GM06990 (cell line): ENCODE measurements around the gene NOL3.

Source experiments
- DNase-seq: peaks from one replicate; pipeline ENCODE4 v3.0.0-alpha.2; 2011; ENCODE audit not compliant: insufficient read length; ENCODE audit errors: extremely low read depth
- H3K27me3 ChIP-seq: replicated peaks from 2 replicates; pipeline ENCODE4 v1.6.0; 2011; ENCODE audit warnings: low read length; ENCODE audit not compliant: control insufficient read depth, insufficient read depth
- H3K36me3 ChIP-seq: 2 replicates; pipeline ENCODE4 v1.5.1; 2011; ENCODE audit warnings: low read length; ENCODE audit not compliant: control insufficient read depth, insufficient read depth
- H3K4me3 ChIP-seq: replicated peaks from 2 replicates; pipeline ENCODE4 v1.5.1; 2011; ENCODE audit warnings: low read depth, mild to moderate bottlenecking, control low read depth, low read length
- TF ChIP-seq, protein P1 (sequence below): IDR thresholded peaks from 2 replicates; pipeline ENCODE4 v1.5.1; 2011; ENCODE audit warnings: low read length, control low read depth, mild to moderate bottlenecking, inconsistent platforms; ENCODE audit not compliant: insufficient read depth, poor library complexity, severe bottlenecking

Gene NOL3

DNA sequence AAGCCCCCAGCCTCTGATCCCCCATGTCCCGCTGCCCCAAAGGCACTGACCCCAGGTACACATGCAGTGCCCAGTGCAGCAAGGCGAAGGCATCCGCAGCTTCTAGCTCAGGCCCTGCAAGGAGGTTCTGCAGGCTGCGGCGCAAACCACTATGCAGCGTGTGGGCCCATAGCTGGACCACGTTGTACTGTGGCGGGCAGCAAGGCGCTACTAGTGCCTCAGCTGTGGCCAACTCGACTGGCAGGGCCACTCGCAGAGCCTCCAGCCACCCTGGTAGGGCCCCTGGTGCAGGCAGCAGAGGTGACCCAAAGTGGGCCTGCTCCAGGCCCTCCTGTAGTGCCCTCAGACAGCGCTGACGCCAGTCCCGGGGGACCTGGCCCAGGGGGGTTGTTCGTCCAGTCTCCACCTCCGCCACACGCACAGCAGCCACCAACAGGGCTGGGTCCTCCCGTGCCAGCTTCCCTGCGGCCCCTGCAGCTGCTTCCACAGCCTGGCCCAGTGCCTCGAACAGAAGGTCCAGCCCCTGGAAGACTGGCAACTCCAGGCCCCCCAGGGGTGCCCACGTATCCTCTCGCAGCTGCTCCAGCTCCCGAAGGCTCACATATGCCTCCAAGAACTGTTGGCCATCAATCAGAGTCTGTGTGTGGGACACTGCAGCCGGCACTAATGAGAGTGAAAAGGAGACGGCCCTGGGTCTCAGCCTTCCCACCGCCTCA lies 17.0 kb downstream of the NOL3 start:
- TF ChIP-seq, protein P1, sequence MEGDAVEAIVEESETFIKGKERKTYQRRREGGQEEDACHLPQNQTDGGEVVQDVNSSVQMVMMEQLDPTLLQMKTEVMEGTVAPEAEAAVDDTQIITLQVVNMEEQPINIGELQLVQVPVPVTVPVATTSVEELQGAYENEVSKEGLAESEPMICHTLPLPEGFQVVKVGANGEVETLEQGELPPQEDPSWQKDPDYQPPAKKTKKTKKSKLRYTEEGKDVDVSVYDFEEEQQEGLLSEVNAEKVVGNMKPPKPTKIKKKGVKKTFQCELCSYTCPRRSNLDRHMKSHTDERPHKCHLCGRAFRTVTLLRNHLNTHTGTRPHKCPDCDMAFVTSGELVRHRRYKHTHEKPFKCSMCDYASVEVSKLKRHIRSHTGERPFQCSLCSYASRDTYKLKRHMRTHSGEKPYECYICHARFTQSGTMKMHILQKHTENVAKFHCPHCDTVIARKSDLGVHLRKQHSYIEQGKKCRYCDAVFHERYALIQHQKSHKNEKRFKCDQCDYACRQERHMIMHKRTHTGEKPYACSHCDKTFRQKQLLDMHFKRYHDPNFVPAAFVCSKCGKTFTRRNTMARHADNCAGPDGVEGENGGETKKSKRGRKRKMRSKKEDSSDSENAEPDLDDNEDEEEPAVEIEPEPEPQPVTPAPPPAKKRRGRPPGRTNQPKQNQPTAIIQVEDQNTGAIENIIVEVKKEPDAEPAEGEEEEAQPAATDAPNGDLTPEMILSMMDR, result no peak
- no peak for DNase-seq
- Histone ChIP-seq H3K36me3 (no peaks in the 10 kb centered on the region), H3K4me3 (no peak overlapping the region), H3K27me3 (no peaks in the 10 kb centered on the region; the same call in 1 of the 2 replicates)

DNA sequence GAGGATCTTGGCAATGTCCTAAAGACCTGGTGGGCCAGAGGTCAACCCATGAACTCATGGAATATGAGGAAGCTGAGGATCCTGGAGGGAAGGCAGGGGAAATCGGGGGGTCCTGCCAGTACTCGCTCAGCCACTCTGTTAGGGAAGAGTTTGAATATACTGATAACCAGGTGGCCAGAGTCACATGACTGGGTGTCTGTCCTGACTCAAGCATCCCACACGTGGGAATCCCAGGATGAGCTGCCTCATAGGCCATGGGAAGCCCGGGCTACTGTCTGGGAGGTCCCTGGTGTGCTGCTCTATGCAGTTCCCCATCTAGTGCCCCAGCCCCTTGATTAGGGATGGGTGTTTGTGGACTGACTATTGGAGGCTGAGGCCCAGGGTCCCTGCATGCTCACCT lies 18.0 kb downstream of the NOL3 start:
- H3K27me3 ChIP-seq, result no peaks in the 10 kb centered on the region; the same call in 1 of the 2 replicates
- H3K36me3 ChIP-seq, result no peaks in the 10 kb centered on the region
- TF ChIP-seq, protein P1, result no peak
- DNase-seq, result no peak
- H3K4me3 ChIP-seq, result no peak overlapping the region

DNA sequence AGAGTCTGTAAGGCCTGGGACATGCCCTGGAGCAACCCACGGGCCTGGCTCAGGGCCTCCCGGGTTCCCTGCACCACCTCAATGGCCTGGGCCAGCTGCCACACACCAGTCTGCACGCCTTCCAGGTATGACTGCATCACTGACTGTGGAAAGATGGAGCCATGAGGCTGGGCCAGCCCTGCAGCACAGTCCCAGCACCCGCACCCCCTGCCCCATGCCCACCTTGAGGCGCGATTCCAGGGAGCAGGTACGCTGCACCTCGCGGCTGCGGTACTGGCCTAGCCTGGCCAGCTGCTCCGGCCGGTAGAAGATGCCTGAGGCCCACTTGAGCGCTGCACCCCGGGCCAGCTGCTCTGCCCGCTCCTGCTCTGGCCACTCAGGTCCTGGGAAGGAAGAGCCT lies 18.5 kb downstream of the NOL3 start:
- Histone ChIP-seq H3K36me3 (no peaks in the 10 kb centered on the region), H3K4me3 (no peak overlapping the region), H3K27me3 (no peaks in the 10 kb centered on the region; the same call in 1 of the 2 replicates)
- TF ChIP-seq, protein P1, result no peak
- no peak for DNase-seq

DNA sequence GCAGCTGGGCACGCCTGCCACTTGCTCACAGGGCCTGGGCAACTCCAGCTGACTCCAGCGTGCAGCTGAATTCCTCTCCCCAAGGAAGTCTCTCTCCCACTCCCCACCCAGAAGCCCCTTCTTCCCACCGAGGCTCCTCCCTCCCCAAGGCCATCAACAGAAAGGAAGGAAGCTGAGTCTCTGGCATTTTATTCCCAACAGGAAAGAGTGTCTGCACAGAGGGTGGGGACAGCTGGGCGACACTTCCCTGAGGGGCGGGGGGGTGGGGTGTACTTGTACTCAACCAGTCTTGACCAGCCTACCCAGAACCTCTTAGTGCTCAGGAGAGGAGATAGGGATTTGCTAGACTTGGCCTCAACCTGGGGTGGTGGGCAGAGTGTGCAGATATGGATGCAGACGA lies 19.7 kb downstream of the NOL3 start, which contains the start of gene EXOC3L1:
EXOC3L1 (minus strand) TSS at position 96 of the 400 bp plus-strand sequence. CDS start 460 bp downstream, outside the sequence.
- Histone ChIP-seq H3K27me3 (no peaks in the 10 kb centered on the region), H3K4me3 (no peak within 1 kb of the TSS), H3K36me3 (peaks cover 11% of the 10 kb centered on the region)
- TF ChIP-seq, protein P1, result no peak
- DNase-seq, result no peak

DNA sequence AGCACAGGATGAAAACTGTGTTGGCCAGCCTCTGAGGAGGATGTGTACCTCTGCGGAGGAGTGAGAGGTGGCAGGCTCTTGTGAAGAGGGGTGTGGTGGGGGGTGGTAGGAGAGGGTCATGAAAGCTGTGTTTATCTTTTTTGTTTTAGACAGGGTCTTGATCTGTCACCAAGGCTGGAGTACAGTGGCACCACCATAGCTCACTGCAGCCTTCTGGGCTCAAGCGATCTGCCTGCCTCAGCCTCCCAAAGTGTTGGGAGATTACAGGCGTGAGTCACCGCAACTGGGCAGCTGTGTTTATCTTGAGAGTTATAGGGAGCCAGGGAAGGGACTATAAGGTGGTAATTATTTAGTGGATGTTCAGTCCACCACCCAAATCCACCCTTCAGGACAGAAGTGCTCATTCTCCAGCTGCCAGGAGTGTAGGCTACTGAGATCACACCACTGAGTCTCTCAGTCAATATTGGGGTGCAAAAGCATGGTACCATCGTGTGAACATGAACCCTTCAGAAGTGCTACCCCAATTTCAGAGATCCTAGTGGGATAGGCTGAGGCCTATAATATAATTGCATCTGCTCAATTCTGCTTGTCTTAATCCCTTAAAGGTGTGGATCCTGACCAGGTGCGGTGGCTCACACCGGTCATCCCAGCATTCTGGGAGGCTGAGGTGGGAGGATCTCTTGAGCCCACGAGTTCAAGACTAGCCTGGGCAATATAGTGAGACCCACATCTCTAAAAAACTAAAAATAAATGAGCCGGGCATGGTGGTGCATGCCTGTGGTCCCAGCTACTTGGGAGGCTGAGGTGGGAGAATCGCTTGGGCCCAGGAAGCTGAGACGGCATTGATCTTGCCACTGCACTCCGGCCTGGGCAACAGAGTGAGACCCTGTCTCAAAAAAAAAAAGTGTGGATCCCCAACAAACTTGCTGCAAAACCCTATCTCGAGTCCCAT lies 20.4 kb downstream of the NOL3 start:
- Histone ChIP-seq H3K4me3 (no peak overlapping the region), H3K27me3 (no peaks in the 10 kb centered on the region), H3K36me3 (peaks cover 14% of the 10 kb centered on the region)
- TF ChIP-seq, protein P1, result no peak
- DNase-seq, result no peak
